GM15510 (cell line): Measurements from ENCODE around the gene AKAP14.
A peak's percentile ranks its signal among the peaks of the same experiment; 100 is the strongest.

Experiments used
- POLR2A ChIP-seq: IDR thresholded peaks from 3 replicates; pipeline ENCODE4 v1.6.1; 2011; ENCODE audit warnings: borderline replicate concordance; ENCODE audit not compliant: insufficient read length; ENCODE audit errors: extremely low read depth

The AKAP14 gene

DNA sequence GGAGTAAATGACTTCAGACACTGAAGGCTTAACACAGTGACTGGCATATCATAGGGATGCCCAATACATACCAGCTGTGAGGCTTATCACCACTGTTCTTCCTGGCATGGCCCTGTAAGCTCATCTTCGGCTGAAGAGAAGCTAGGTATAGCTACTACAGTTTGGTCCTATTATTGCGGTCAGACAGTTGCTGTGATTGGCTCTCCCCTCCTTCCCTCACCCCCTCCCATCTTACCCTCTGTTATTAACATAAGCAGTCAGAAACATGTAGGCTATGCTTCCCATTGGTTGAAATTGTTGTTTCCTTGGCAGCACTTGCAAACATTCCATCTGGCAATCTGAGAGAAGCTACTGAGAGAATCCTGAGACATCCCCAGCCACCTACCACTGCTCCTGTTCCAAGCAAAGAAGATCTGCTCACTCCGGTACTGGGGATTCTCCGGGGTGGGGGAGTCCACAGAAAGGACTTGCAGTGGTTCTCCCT lies at the start of gene AKAP14:
Gene AKAP14 (plus strand): TSS at position 51 of the 484 bp plus-strand sequence. CDS start 7,331 bp downstream, outside the sequence.
- no peak for TF ChIP-seq POLR2A

- TF ChIP-seq POLR2A, result peak; percentile 68
These were observed 43.0 kb upstream of the AKAP14 start, which contains the start of gene UPF3B for GRCh38 chrX:119852382-119853353. Gene UPF3B, minus strand, starts transcription at chrX:119852963. Its CDS starts 35 bp downstream, at chrX:119852928.

DNA sequence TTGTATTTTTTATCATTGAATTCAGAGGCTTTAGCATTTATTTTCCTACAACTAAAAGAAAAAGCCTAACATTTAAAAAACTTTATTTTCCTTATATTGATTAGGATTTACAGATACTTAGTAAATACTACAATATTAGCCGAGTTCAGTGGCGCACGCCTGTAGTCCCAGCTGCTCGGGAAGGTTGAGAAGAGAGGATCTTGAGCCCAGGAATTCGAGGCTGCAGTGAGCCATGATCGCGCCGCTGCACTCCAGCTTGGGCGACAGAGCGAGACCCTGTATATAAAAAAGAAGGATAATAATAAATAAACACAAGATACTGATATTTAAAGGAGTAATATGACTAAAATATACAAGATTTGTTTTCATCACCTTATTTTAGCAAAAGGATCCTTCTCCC lies 42.2 kb upstream of the AKAP14 start:
- TF ChIP-seq POLR2A, result no peak

GRCh38 chrX:119870626-119871131 lies 25.0 kb upstream of the AKAP14 start:
- TF ChIP-seq POLR2A, result no peak

DNA sequence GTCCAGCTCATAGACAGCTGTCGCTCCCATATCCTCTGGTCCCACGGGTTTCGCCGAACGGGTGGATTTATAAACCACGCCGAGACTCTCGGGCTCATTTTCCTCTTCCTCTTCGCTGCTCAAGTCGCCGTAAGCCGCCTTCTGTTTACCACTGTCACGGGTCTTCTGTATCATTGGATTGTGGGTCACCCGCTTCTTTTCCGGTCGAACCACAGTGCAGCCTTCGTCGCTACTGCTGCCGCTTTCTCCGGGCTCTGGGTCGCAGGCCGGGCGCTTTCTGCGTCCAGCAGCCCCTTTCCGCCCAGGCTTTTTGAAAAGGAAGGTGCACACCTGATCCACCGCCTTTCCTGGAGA lies 24.5 kb upstream of the AKAP14 start:
- no peak for TF ChIP-seq POLR2A

- peak; percentile 81 for TF ChIP-seq POLR2A
These were observed 23.9 kb upstream of the AKAP14 start, which contains the start of the genes NDUFA1 and RNF113A for GRCh38 chrX:119871599-119872395. Gene NDUFA1, plus strand, starts transcription at chrX:119871832. Its CDS starts 80 bp downstream, at chrX:119871912. Gene RNF113A, minus strand, starts transcription at chrX:119871733. Its CDS starts 120 bp downstream, at chrX:119871613.

DNA sequence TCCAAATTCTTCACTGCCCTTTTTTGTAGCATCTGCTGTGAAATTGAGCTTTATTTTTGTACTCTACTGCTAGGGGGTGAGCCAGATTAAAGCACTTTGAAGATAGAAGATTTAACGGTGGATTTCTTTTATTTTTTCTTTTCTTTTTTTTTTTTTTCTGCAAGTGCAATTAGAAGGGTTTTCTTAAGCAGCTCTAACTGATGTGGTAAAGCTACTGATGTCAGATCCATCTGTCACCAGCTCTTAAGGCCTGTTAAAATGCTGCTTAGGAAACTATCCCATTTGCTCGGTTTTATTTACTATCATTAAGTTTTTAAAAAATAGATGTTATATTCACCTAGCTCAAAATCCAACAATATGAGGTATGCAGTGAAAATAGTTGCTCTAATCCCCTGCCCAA lies 17.0 kb upstream of the AKAP14 start:
- TF ChIP-seq POLR2A, result no peak

DNA sequence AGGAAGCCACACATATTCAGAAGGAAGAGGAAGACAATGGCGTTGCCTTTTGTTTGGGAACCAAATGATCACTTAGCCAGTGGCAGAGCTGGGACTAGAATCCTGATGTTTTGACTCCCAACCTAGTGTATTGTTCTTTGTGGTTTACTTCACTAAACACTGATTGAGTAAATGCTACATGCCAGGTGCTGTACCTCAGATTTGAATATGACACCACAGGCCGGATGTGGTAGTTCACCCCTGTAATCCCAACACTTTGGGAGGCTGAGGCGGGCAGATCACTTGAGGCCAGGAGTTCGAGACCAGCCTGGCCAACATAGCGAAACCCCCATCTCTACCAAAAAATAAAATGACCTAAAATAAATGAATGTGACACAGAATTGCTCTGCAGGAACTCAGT lies 15.6 kb upstream of the AKAP14 start:
- no peak for TF ChIP-seq POLR2A

DNA sequence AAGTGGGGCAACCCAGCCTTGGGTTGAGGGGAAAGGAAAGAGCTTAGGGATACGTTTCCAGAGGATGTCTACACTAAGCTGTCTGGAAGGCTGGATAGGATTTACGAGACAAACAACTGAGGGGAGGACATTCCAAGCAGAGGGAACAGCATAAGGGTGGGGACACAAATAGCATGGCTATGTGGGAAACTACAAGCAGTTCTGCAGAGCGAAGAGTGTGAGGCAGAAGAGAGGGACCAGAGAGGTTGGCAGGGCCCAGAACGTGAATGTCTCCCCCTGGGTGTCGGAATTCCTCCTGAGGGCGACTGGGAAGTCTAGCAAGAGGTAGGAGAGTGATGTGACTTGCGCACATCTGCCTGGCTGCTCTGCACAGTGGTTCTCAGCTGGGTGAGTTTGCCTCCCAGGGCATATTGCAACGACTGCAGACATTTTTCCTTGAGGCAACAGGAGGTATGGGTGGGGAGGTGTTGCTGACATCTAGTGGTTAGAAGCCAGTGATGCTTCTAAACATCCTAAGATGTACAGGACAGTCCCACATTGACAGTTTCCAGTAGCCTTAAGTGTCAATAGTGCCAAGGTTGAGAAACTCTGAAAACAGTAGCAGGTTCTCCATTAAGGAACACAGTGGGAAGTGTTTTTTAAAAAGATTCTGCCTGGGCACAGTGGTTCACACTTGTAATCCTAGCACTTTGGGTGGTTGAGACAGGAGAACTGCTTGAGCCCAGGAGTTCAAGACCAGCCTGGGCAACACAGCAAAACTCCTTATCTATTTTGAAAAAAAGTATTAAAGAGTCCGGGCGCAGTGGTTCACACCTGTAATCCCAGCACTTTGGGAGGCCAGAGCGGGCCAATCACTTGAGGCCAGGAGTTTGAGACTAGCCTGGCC lies 14.9 kb upstream of the AKAP14 start:
- TF ChIP-seq POLR2A, result no peak

DNA sequence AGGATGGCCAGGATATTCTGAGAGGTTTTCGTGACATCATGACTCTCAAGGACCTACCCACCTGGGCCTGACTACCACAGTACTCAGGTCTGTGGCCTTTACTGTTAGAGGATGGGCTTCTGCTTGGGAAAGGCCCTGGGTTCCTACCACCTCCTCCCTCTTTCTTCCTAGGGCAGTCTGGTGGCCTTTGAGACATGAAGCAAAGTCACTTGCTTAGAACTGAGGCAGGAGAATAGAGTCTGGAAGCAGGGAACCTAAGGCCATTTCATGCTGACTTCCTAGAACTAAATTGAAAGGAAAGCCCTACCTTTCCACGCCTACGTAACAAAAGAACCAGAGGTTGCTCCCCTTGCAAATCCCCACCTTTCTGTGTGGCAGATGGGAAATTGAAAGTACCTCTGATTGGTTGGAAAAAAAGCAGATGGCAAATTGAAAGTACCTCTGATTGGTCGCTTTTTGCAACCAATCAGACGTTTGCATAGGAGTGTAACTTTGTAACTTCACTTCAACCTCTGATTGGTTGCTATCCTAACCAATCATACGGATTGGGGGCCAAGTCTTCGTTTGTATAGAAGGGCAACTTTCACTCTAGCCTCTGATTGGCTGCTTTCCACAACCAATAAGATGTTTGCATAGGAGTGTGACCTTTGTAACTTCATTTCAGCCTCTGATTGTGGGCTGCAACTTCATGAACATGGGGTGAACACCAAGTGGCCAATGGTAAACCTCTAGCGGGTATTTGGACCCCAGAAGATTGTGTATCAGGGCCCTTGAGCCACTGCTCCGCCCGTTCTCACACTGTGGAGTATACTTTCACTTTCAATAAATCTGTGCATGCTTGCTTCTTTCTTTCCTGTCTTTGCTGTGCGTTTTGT lies 9.9 kb upstream of the AKAP14 start:
- no peak for TF ChIP-seq POLR2A

- TF ChIP-seq POLR2A, result no peak
These were observed 7.8 kb upstream of the AKAP14 start for GRCh38 chrX:119887721-119888425.

- TF ChIP-seq POLR2A, result no peak
These were observed 3.4 kb downstream of the AKAP14 start for GRCh38 chrX:119899125-119899524.

- no peak for TF ChIP-seq POLR2A
These were observed 5.3 kb downstream of the AKAP14 start for GRCh38 chrX:119900976-119901375.

GRCh38 chrX:119916310-119916709 lies 20.6 kb downstream of the AKAP14 start:
- no peak for TF ChIP-seq POLR2A
